CD1c-positive myeloid dendritic cell (primary cell): ENCODE results near the gene DNAH5.

ENCODE experiments used
- DNase-seq: peaks from one replicate; pipeline ENCODE4 v3.0.0-alpha.2; 2016; ENCODE audit errors: extremely low spot score

Gene DNAH5

GRCh38 chr5:13943676-13944075 lies 812 bp downstream of the DNAH5 start:
- DNase-seq = no peak

- no peak for DNase-seq
Measured at GRCh38 chr5:13941468-13941867, 3.0 kb downstream of the DNAH5 start.

GRCh38 chr5:13939638-13940037 lies 4.8 kb downstream of the DNAH5 start:
- no peak for DNase-seq

GRCh38 chr5:13934921-13935320 lies 9.6 kb downstream of the DNAH5 start:
- DNase-seq = no peak

- no peak for DNase-seq
Measured at GRCh38 chr5:13934125-13934524, 10.4 kb downstream of the DNAH5 start.

- DNase-seq = no peak
Measured at GRCh38 chr5:13932561-13932960, 11.9 kb downstream of the DNAH5 start.

GRCh38 chr5:13932011-13932410 lies 12.5 kb downstream of the DNAH5 start:
- DNase-seq = no peak

GRCh38 chr5:13930541-13931171 lies 13.8 kb downstream of the DNAH5 start:
- no peak for DNase-seq

GRCh38 chr5:13926731-13927130 lies 17.8 kb downstream of the DNAH5 start:
- DNase-seq = no peak

GRCh38 chr5:13921578-13921977 lies 22.9 kb downstream of the DNAH5 start:
- no peak for DNase-seq

- DNase-seq = no peak
Measured at GRCh38 chr5:13919786-13920185, 24.7 kb downstream of the DNAH5 start.

- DNase-seq = no peak
Measured at GRCh38 chr5:13919087-13919486, 25.4 kb downstream of the DNAH5 start.

GRCh38 chr5:13917061-13917460 lies 27.4 kb downstream of the DNAH5 start:
- no peak for DNase-seq

GRCh38 chr5:13913962-13914361 lies 30.5 kb downstream of the DNAH5 start:
- DNase-seq = no peak

GRCh38 chr5:13910637-13911288 lies 33.7 kb downstream of the DNAH5 start:
- no peak for DNase-seq

- DNase-seq = no peak
Measured at GRCh38 chr5:13910201-13910600, 34.3 kb downstream of the DNAH5 start.

- no peak for DNase-seq
Measured at GRCh38 chr5:13909271-13909670, 35.2 kb downstream of the DNAH5 start.

- DNase-seq = no peak
Measured at GRCh38 chr5:13898569-13898968, 45.9 kb downstream of the DNAH5 start.

GRCh38 chr5:13878357-13878756 lies 66.1 kb downstream of the DNAH5 start:
- no peak for DNase-seq

GRCh38 chr5:13866792-13867191 lies 77.7 kb downstream of the DNAH5 start:
- no peak for DNase-seq

GRCh38 chr5:13865312-13865711 lies 79.2 kb downstream of the DNAH5 start:
- DNase-seq = no peak

- DNase-seq = no peak
Measured at GRCh38 chr5:13860146-13860545, 84.3 kb downstream of the DNAH5 start.

GRCh38 chr5:13859270-13860065 lies 85.0 kb downstream of the DNAH5 start:
- DNase-seq = no peak
